ENCODE measurements around the gene TMEM168. TPM values are rescaled to one million over a fixed set of nuclear protein-coding genes. Genes with fewer than 3 reads are reported as not detected.

TMEM168 gene
- total RNA-seq, 1 donor from 2014 or later = 10.8 TPM

DNA sequence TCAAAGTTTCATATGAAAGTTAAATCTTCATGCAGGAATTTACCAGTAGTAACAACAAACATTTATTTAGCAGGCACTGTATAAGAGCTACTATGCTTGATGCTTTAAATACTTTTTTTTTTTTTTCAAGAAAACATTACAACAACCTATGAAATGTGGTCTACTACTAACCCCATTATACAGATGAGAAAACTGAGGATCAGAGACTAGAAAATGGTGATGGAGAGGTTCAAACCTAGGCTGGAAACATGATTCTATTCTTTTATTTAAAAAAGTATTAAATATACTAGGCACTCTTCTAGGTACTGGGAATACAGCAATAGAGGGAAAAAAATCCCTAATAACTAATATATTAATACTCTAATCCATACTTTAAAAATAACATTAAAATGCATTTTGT, 40.6 kb upstream of the TMEM168 start:
- H3K27ac Mint-ChIP-seq (ENCODE audit: unreplicated experiment) = no peak overlapping the region
- H3K4me3 ChIP-seq (ENCODE audit: insufficient read depth, low read depth, low read length) = no peak overlapping the region
- H3K36me3 ChIP-seq (ENCODE audit: insufficient read depth, low read length) = no peaks in the 10 kb centered on the region
- H3K4me1 ChIP-seq (ENCODE audit: insufficient read depth, low read length) = no peaks in the 10 kb centered on the region
- H2AFZ ChIP-seq (ENCODE audit: low read depth, low read length) = no peak overlapping the region
- H3K9me3 Mint-ChIP-seq (ENCODE audit: unreplicated experiment) = peaks cover 4% of the 10 kb centered on the region
- TF ChIP-seq, protein P1, sequence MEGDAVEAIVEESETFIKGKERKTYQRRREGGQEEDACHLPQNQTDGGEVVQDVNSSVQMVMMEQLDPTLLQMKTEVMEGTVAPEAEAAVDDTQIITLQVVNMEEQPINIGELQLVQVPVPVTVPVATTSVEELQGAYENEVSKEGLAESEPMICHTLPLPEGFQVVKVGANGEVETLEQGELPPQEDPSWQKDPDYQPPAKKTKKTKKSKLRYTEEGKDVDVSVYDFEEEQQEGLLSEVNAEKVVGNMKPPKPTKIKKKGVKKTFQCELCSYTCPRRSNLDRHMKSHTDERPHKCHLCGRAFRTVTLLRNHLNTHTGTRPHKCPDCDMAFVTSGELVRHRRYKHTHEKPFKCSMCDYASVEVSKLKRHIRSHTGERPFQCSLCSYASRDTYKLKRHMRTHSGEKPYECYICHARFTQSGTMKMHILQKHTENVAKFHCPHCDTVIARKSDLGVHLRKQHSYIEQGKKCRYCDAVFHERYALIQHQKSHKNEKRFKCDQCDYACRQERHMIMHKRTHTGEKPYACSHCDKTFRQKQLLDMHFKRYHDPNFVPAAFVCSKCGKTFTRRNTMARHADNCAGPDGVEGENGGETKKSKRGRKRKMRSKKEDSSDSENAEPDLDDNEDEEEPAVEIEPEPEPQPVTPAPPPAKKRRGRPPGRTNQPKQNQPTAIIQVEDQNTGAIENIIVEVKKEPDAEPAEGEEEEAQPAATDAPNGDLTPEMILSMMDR (IDR thresholded peaks at IDR 0.05; ENCODE audit: insufficient read depth, low read depth, low read length) = no peak
- TF ChIP-seq EZH2 (IDR thresholded peaks at IDR 0.05; ENCODE audit: insufficient read depth, low read length) = no peak
- H3K4me1 Mint-ChIP-seq (ENCODE audit: low read depth, unreplicated experiment) = no peaks in the 10 kb centered on the region
- no peak overlapping the region for H3K9ac ChIP-seq (ENCODE audit: low read length)
- peaks cover 15% of the 10 kb centered on the region for H3K36me3 Mint-ChIP-seq (ENCODE audit: low read depth, unreplicated experiment)
- FAIRE-seq (no peak), DNase-seq (ENCODE audit: low read depth) (no peak)
- no peaks in the 10 kb centered on the region for H3K79me2 ChIP-seq (ENCODE audit: insufficient read depth, low read length)
- H3K4me3 Mint-ChIP-seq (ENCODE audit: unreplicated experiment) = no peak overlapping the region
- no peaks in the 10 kb centered on the region for H4K20me1 ChIP-seq (ENCODE audit: insufficient read depth, low read length)
- no peaks in the 10 kb centered on the region for H3K27me3 ChIP-seq (ENCODE audit: insufficient read depth, low read length)
- H3K4me2 ChIP-seq (ENCODE audit: low read length) = no peak overlapping the region
- no peak overlapping the region for H3K27ac ChIP-seq (ENCODE audit: low read depth, low read length)
- H3K9me3 ChIP-seq (ENCODE audit: insufficient read depth, low read depth, low read length) = no peaks in the 10 kb centered on the region
- H3K27me3 Mint-ChIP-seq (ENCODE audit: low read depth, unreplicated experiment) = no peaks in the 10 kb centered on the region

DNA sequence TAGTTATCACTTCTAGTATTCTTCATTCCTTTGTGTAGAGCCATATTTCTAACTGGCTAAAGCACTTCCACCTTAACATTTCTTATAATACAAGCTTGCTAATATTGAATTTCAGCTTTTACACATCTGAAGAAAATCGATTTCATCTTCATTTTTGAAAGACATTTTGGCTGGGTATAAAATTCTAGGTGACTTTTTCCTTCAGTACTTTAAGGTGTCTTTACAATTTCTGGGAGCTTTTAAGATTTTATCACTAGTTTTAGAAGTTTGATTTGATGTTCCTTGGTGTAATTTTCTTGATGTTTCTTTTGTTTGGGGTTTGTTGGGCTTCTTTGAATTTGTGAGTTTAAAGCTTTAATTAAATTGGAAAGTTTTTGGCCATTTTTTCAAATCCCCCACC, 38.5 kb upstream of the TMEM168 start:
- Histone ChIP-seq H3K79me2 (ENCODE audit: insufficient read depth, low read length) (no peaks in the 10 kb centered on the region), H3K9me3 (ENCODE audit: insufficient read depth, low read depth, low read length) (no peaks in the 10 kb centered on the region), H3K4me2 (ENCODE audit: low read length) (no peak overlapping the region), H3K4me3 (ENCODE audit: insufficient read depth, low read depth, low read length) (no peak overlapping the region), H4K20me1 (ENCODE audit: insufficient read depth, low read length) (no peaks in the 10 kb centered on the region), H3K36me3 (ENCODE audit: insufficient read depth, low read length) (no peaks in the 10 kb centered on the region), H2AFZ (ENCODE audit: low read depth, low read length) (no peak overlapping the region), H3K27ac (ENCODE audit: low read depth, low read length) (no peak overlapping the region), H3K9ac (ENCODE audit: low read length) (no peak overlapping the region), H3K4me1 (ENCODE audit: insufficient read depth, low read length) (no peaks in the 10 kb centered on the region), H3K27me3 (ENCODE audit: insufficient read depth, low read length) (no peaks in the 10 kb centered on the region)
- no peaks in the 10 kb centered on the region for H3K27me3 Mint-ChIP-seq (ENCODE audit: low read depth, unreplicated experiment)
- H3K4me1 Mint-ChIP-seq (ENCODE audit: low read depth, unreplicated experiment) = no peaks in the 10 kb centered on the region
- H3K27ac Mint-ChIP-seq (ENCODE audit: unreplicated experiment) = no peak overlapping the region
- no peak overlapping the region for H3K4me3 Mint-ChIP-seq (ENCODE audit: unreplicated experiment)
- DNase-seq (ENCODE audit: low read depth) (no peak), FAIRE-seq (peak; percentile 62)
- TF ChIP-seq, protein P1 (IDR thresholded peaks at IDR 0.05; ENCODE audit: insufficient read depth, low read depth, low read length) = no peak
- TF ChIP-seq EZH2 (IDR thresholded peaks at IDR 0.05; ENCODE audit: insufficient read depth, low read length) = no peak
- peaks cover 20% of the 10 kb centered on the region for H3K36me3 Mint-ChIP-seq (ENCODE audit: low read depth, unreplicated experiment)
- H3K9me3 Mint-ChIP-seq (ENCODE audit: unreplicated experiment) = peaks cover 4% of the 10 kb centered on the region

DNA sequence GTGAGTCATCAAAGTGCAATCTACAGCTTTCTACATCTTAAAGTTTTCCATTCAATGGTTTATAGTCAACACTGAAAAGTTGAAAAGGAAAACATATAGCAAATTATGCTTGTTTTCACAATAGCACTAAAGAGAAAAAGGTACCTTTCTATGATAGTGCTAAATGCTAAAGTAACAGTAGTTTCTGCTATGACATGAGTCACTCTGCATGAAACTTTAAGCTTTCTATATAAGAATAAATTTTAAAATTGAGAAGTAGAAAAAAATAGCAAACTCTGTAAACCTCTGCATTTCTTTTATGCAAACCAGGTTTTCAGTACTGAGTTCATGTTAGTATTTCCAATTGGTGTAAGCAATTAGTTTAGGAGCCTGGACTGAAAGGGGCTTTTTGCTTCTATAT, 31.2 kb upstream of the TMEM168 start:
- Histone ChIP-seq H3K27me3 (ENCODE audit: insufficient read depth, low read length) (no peaks in the 10 kb centered on the region), H3K4me1 (ENCODE audit: insufficient read depth, low read length) (no peaks in the 10 kb centered on the region), H2AFZ (ENCODE audit: low read depth, low read length) (no peak overlapping the region), H4K20me1 (ENCODE audit: insufficient read depth, low read length) (no peaks in the 10 kb centered on the region), H3K79me2 (ENCODE audit: insufficient read depth, low read length) (no peaks in the 10 kb centered on the region), H3K36me3 (ENCODE audit: insufficient read depth, low read length) (no peaks in the 10 kb centered on the region), H3K9me3 (ENCODE audit: insufficient read depth, low read depth, low read length) (no peaks in the 10 kb centered on the region), H3K9ac (ENCODE audit: low read length) (no peak overlapping the region), H3K4me2 (ENCODE audit: low read length) (no peak overlapping the region), H3K27ac (ENCODE audit: low read depth, low read length) (no peak overlapping the region), H3K4me3 (ENCODE audit: insufficient read depth, low read depth, low read length) (no peak overlapping the region)
- H3K27me3 Mint-ChIP-seq (ENCODE audit: low read depth, unreplicated experiment) = no peaks in the 10 kb centered on the region
- FAIRE-seq = no peak
- DNase-seq (ENCODE audit: low read depth) = no peak
- H3K9me3 Mint-ChIP-seq (ENCODE audit: unreplicated experiment) = no peaks in the 10 kb centered on the region
- no peak overlapping the region for H3K27ac Mint-ChIP-seq (ENCODE audit: unreplicated experiment)
- no peak overlapping the region for H3K4me3 Mint-ChIP-seq (ENCODE audit: unreplicated experiment)
- TF ChIP-seq EZH2 (IDR thresholded peaks at IDR 0.05; ENCODE audit: insufficient read depth, low read length) = no peak
- TF ChIP-seq, protein P1 (IDR thresholded peaks at IDR 0.05; ENCODE audit: insufficient read depth, low read depth, low read length) = no peak
- no peaks in the 10 kb centered on the region for H3K4me1 Mint-ChIP-seq (ENCODE audit: low read depth, unreplicated experiment)
- peaks cover 7% of the 10 kb centered on the region for H3K36me3 Mint-ChIP-seq (ENCODE audit: low read depth, unreplicated experiment)
